MCF 10A (cell line): ENCODE measurements around the gene GCSAM. TPM values are rescaled to one million over a fixed set of nuclear protein-coding genes. Genes with fewer than 3 reads are reported as not detected.

Experiments
- BruUV-seq: library from RNA; stranded (reverse); fragments of 400-500 nt; replicated peaks from 2 replicates; lab custom pipeline; 2021; lab: Mats Ljungman, UMichigan
- CTCF ChIA-PET: fragments of 300-600 bp; sonication (Branson Sonifier 250); formaldehyde crosslinking; extraction: SDS; loops from one replicate; lab custom pipeline; 2021; ENCODE audit warnings: antibody characterized with exemption, inconsistent platforms; lab: Yijun Ruan, JAX
- POLR2A ChIA-PET: fragments of 300-600, 350-650 bp; sonication (Branson Sonifier 250); formaldehyde crosslinking; extraction: SDS; loops from one replicate; lab custom pipeline; 2020; ENCODE audit warnings: antibody characterized with exemption, inconsistent platforms; lab: Yijun Ruan, JAX
- DNase-seq: peaks from one replicate; pipeline ENCODE4 v3.0.0-alpha.2; 2018; ENCODE audit not compliant: unreplicated experiment
- H3K27ac Mint-ChIP-seq: one replicate; pipeline ENCODE4 v1.8.0; 2022; ENCODE audit warnings: mild to moderate bottlenecking, low read depth, mixed read lengths; ENCODE audit not compliant: unreplicated experiment
- H3K27me3 Mint-ChIP-seq: one replicate; pipeline ENCODE4 v1.8.0; 2022; ENCODE audit warnings: mixed read lengths; ENCODE audit not compliant: insufficient read depth, unreplicated experiment
- H3K36me3 Mint-ChIP-seq: one replicate; pipeline ENCODE4 v1.8.0; 2022; ENCODE audit warnings: mild to moderate bottlenecking, moderate library complexity, mixed read lengths; ENCODE audit not compliant: insufficient read depth, unreplicated experiment
- H3K4me1 Mint-ChIP-seq: one replicate; pipeline ENCODE4 v1.8.0; 2022; ENCODE audit warnings: mixed read lengths; ENCODE audit not compliant: insufficient read depth, unreplicated experiment
- H3K4me3 Mint-ChIP-seq: one replicate; pipeline ENCODE4 v1.8.0; 2022; ENCODE audit warnings: mild to moderate bottlenecking, moderate library complexity, mixed read lengths; ENCODE audit not compliant: unreplicated experiment
- H3K9me3 Mint-ChIP-seq: one replicate; pipeline ENCODE4 v1.8.0; 2022; ENCODE audit warnings: mixed read lengths; ENCODE audit not compliant: unreplicated experiment
- CTCF ChIP-seq: fragments of 200-600 bp; IDR thresholded peaks from one replicate; pipeline ENCODE4 v1.8.0; 2022; ENCODE audit warnings: antibody characterized with exemption, mild to moderate bottlenecking; ENCODE audit not compliant: unreplicated experiment
- intact Hi-C: fragments of 100-400 bp; cut with micrococcal nuclease; formaldehyde crosslinking; loops from 2 replicates; pipeline ENCODE4 v1.14.1; 2022
- total RNA-seq: library from RNA; stranded (reverse); gene quantifications from 2 replicates; pipeline ENCODE4 v1.2.3, GENCODE V29; 2022

GCSAM gene
- total RNA-seq, 1 experiment from 2014 or later: 0.63 TPM

- CTCF ChIA-PET: interaction anchor here (0.6 kb wide), 1 partner anchor 1492 kb away, joined by 3 read pairs; no protein-coding TSS in a partner anchor
- peak; percentile 35 for DNase-seq
- peaks cover 25% of the 10 kb centered on the region for H3K4me1 Mint-ChIP-seq
- POLR2A ChIA-PET: interaction anchor here (1.2 to 1.3 kb wide), 2 partner anchors 9 to 107 kb away, joined by 3 to 5 read pairs; partner anchors contain the start of gene ABHD10
- BruUV-seq: no TSS peak
- H3K9me3 Mint-ChIP-seq: no peaks in the 10 kb centered on the region
- peak overlapping the region; percentile 90 for H3K4me3 Mint-ChIP-seq
- intact Hi-C loops: no loop called here
- peaks cover 16% of the 10 kb centered on the region for H3K36me3 Mint-ChIP-seq
- no peaks in the 10 kb centered on the region for H3K27me3 Mint-ChIP-seq
- no peak for TF ChIP-seq CTCF
- no peak overlapping the region for H3K27ac Mint-ChIP-seq
These were observed 47.9 kb downstream of the GCSAM start for GRCh38 chr3:112084980-112085705.

- H3K9me3 Mint-ChIP-seq: no peaks in the 10 kb centered on the region
- intact Hi-C loops: no loop called here
- no TSS peak for BruUV-seq
- no peaks in the 10 kb centered on the region for H3K27me3 Mint-ChIP-seq
- TF ChIP-seq CTCF: no peak
- H3K27ac Mint-ChIP-seq: no peak overlapping the region
- no peak for DNase-seq
- peaks cover 18% of the 10 kb centered on the region for H3K4me1 Mint-ChIP-seq
- H3K4me3 Mint-ChIP-seq: no peak overlapping the region
- peaks cover 5% of the 10 kb centered on the region for H3K36me3 Mint-ChIP-seq
- ChIA-PET CTCF (no interaction called here), POLR2A (no interaction called here)
These were observed 49.8 kb downstream of the GCSAM start for GRCh38 chr3:112083239-112083638.

- no peaks in the 10 kb centered on the region for H3K27me3 Mint-ChIP-seq
These were observed 54.6 kb downstream of the GCSAM start for GRCh38 chr3:112078125-112079083.

More at GRCh38 chr3:112078125-112079083, 54.6 kb downstream of the GCSAM start:
- peaks cover 25% of the 10 kb centered on the region for H3K4me1 Mint-ChIP-seq
- intact Hi-C loops: no loop called here
- H3K9me3 Mint-ChIP-seq: no peaks in the 10 kb centered on the region
- DNase-seq: no peak
- H3K36me3 Mint-ChIP-seq: no peaks in the 10 kb centered on the region
- TF ChIP-seq CTCF: no peak
- H3K4me3 Mint-ChIP-seq: no peak overlapping the region
- no peak overlapping the region for H3K27ac Mint-ChIP-seq
- ChIA-PET POLR2A (interaction anchor here (1.1 to 1.4 kb wide), 2 partner anchors 9 to 22 kb away, joined by 3 to 4 read pairs; partner anchors contain the start of gene C3orf52), CTCF (interaction anchor here (1.0 to 1.7 kb wide), 2 partner anchors 33 to 89 kb away, joined by 4 to 11 read pairs; no protein-coding TSS in a partner anchor)
- BruUV-seq: no TSS peak
